Measurements from ENCODE around the gene C1QTNF3.

Gene C1QTNF3

DNA sequence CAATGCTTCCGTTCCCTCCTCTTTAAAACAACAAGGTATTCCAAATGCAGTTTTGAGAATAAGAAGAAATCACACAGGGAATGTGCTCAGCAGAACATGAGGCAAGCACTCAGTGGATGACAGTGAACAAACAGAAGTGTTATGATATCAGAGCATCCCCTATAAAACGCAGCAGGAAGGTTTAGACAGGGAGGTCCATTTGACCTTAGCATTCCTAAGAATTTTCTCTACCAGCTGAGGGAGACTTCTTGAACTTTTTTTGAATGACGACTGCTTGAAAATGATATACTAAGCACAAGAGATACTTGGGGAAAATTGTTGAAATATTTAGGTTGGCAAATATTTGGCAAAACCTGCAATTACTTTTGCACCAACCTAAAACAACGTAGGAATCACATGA lies 39.1 kb downstream of the C1QTNF3 start:
- DNase-seq (ENCODE audit: low read depth): no peak
- TF ChIP-seq, protein P1, sequence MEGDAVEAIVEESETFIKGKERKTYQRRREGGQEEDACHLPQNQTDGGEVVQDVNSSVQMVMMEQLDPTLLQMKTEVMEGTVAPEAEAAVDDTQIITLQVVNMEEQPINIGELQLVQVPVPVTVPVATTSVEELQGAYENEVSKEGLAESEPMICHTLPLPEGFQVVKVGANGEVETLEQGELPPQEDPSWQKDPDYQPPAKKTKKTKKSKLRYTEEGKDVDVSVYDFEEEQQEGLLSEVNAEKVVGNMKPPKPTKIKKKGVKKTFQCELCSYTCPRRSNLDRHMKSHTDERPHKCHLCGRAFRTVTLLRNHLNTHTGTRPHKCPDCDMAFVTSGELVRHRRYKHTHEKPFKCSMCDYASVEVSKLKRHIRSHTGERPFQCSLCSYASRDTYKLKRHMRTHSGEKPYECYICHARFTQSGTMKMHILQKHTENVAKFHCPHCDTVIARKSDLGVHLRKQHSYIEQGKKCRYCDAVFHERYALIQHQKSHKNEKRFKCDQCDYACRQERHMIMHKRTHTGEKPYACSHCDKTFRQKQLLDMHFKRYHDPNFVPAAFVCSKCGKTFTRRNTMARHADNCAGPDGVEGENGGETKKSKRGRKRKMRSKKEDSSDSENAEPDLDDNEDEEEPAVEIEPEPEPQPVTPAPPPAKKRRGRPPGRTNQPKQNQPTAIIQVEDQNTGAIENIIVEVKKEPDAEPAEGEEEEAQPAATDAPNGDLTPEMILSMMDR (IDR thresholded peaks at IDR 0.05; ENCODE audit: low read depth, low read length, missing control alignments): no peak
- no peak overlapping the region for H3K4me3 ChIP-seq (ENCODE audit: low read depth, low read length)

DNA sequence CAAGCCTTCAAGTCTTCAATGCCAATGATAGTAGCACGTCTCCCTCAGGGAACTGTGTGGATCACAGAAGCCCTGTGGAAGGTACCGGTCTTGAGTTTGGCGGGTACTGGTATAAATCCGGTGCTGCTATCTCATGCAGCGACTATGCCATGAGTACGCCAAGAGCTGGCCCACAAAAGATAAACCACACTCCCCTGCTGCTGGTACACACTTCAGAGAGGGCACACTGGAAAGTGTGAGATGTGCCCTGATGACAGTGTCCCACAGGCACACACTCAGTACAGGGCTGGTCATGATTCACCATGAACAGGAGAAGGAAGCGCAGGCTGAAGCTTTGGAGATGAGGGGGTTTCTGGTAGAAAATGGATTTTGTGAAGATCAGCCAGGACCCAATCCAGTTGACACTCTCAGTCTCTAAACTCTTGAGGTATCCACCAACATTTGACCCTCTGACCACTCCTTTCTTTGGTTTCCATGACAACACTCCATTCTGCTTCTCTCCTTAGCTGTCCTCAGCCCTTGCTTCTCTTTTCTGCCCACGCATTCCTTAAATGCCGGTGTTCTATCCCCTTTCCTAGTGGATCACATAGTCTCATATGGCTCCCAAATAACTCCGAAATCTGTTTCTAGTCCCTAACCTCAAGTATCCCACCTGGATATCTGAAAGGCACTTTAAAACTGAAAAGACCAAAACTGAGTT lies 40.2 kb downstream of the C1QTNF3 start:
- H3K4me3 ChIP-seq (ENCODE audit: low read depth, low read length): no peak overlapping the region
- no peak for DNase-seq (ENCODE audit: low read depth)
- TF ChIP-seq, protein P1 (IDR thresholded peaks at IDR 0.05; ENCODE audit: low read depth, low read length, missing control alignments): no peak

DNA sequence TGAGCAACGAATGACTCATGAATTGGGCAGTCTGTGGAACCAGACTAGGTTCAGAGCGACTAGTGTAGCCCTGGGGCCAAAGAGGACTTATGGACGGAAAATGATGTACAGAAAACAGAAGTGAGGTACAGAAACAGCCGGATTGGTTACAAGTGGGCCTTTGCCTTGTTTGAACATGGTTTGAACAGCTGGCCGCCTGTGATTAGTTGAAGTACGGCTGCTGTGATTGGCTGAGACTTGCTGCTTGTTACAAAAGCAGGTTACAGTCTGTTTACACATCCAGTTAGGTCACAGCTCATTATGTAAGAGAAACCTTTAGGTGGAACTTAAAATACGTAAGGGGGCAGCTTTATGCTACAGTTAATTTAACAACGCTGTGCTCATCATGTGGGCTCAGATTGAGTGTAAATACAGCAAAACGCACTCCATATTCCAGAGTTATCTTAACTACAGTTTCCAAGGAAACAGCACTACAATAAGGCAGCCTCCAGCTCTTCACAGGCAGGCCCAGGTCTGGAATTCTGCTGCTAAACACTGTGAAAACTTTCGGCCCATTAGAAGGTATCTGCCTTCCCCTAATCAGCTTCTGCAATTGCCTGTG lies 41.7 kb downstream of the C1QTNF3 start:
- no peak overlapping the region for H3K4me3 ChIP-seq (ENCODE audit: low read depth, low read length)
- DNase-seq (ENCODE audit: low read depth): no peak
- TF ChIP-seq, protein P1 (IDR thresholded peaks at IDR 0.05; ENCODE audit: low read depth, low read length, missing control alignments): no peak

DNA sequence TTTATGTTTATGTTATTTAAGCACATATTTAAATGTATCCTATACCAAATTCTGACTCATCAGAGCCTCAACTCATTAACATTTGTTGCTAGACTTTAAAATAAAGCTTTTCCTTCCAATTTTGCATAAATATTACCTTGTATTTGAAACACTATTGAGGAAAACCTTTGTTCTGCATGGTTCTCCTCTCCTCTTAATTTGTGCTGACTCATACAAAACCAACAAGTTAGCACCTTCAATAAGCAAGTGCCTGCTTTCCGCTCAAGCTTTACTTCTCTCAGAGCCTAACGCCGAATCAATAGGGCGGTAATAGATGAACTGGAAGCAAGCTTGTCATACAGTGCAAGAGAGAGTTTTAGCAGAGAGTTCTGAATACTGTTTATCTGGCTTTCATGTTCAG lies 43.0 kb downstream of the C1QTNF3 start:
- DNase-seq (ENCODE audit: low read depth): no peak
- TF ChIP-seq, protein P1 (IDR thresholded peaks at IDR 0.05; ENCODE audit: low read depth, low read length, missing control alignments): no peak
- no peak overlapping the region for H3K4me3 ChIP-seq (ENCODE audit: low read depth, low read length)

DNA sequence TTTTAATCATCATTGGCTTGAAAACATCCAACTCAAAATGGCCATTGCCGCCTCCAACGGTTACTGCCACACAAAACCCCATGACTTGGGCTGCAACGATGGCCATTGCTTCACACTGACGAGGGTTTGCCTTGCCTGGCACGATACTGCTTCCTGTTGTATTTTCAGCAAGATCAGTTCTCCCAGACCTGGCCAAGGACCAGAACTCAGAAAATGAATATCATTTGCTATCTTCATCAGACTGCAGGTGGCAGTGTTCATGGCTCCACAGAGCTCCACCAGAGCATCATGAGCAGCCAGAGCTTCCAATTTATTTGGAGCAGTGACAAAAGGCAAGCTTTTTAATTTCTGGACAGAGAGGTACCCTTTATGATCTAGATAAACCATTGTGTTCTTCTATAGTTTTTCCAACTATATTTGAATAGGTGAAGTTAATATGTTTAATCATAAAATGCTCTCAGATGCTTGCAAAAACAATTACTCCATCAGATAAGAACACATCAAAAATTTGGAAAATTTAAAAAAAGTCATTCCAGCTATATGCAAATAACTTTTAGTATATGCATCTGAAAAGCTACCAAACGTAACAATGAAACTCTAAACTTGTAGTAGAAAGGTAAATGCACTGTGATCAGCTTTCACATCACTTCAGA lies 45.6 kb downstream of the C1QTNF3 start:
- no peak for DNase-seq (ENCODE audit: low read depth)
- H3K4me3 ChIP-seq (ENCODE audit: low read depth, low read length): no peak overlapping the region
- TF ChIP-seq, protein P1 (IDR thresholded peaks at IDR 0.05; ENCODE audit: low read depth, low read length, missing control alignments): peak; percentile 57

DNA sequence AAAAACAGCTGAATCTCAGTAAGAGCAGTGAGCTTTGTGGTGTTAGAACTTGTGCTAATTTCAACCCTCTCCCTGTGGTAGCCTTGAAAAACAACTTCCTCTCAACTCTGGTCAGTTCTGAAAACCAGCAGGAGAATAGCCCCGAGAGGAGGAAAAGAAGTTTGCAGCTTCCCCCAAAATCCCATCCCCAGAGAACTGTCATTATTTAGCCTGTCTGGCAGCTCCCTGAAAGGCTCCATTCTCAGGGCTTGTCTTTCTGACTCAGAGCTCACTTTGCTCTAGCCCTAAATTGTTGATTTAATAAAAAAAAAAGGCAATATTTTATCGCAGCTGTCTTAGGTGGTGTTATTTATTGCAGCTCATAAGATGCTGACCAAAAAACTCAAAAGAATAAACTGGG lies 47.1 kb downstream of the C1QTNF3 start:
- no peak overlapping the region for H3K4me3 ChIP-seq (ENCODE audit: low read depth, low read length)
- DNase-seq (ENCODE audit: low read depth): no peak
- TF ChIP-seq, protein P1 (IDR thresholded peaks at IDR 0.05; ENCODE audit: low read depth, low read length, missing control alignments): no peak
